Upper lobe of left lung (tissue), 4 donors: ENCODE measurements around the gene ZXDC.

Source experiments
- CTCF ChIP-seq, 6 experiments: fragments of 450-650 bp in 4 of 6; fragments of 200-600 bp in 2 of 6; sonication (generic) in 2 of 6; IDR thresholded peaks; one replicate each; pipeline ENCODE4 v1.5.1; 2016 to 2019; ENCODE audit warnings: antibody characterized with exemption in 6 of 6
- POLR2A ChIP-seq, 4 donors: fragments of 450-650 bp; IDR thresholded peaks; one replicate each; pipeline ENCODE4 v1.5.1; 2016 to 2017; ENCODE audit warnings: antibody characterized with exemption in 4 of 4, mild to moderate bottlenecking in 2 of 4
- POLR2AphosphoS5 ChIP-seq, 2 donors: sonication (generic); formaldehyde crosslinking; IDR thresholded peaks; one replicate each; pipeline ENCODE4 v1.5.1; 2017; ENCODE audit warnings: antibody characterized with exemption in 2 of 2

GRCh38 chr3:126501736-126502135 is 26.0 kb upstream of the ZXDC start:
- TF ChIP-seq CTCF (IDR thresholded peaks at IDR 0.05), result no peak
- no peak for TF ChIP-seq POLR2AphosphoS5 (IDR thresholded peaks at IDR 0.05)
- TF ChIP-seq POLR2A (IDR thresholded peaks at IDR 0.05), result no peak
